B cell (primary cell): ENCODE data around the gene TUBB2A.

ENCODE experiments used
- EZH2 ChIP-seq: IDR thresholded peaks from 2 replicates; pipeline ENCODE4 v1.6.1; 2012; ENCODE audit warnings: borderline replicate concordance, low read depth, mild to moderate bottlenecking, moderate library complexity, low read length; ENCODE audit not compliant: insufficient read depth, poor library complexity, severe bottlenecking
- TF ChIP-seq, protein P1 (sequence below): fragments of 200-600 bp; IDR thresholded peaks from one replicate; pipeline ENCODE4 v1.8.0; 2022; ENCODE audit warnings: antibody characterized with exemption, mild to moderate bottlenecking

DNA sequence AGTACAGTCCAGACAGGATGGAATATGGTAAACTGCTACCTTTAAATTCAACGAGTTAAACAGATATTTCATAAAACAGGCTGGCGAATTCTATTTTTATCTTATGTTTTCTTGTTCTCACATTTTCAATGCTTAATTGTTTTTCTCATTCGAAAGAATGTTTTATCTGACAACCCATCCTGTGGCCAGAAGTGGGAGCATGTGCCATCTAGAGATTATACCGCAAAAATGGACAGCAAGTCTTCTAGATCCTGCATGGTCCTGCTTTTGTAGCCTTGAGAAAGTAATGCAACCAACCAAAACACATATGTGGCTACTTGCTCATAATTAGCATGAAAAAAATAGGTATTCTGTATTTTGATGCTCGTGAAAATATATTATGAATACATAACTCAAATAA lies 39.4 kb upstream of the TUBB2A start:
- TF ChIP-seq, protein P1, sequence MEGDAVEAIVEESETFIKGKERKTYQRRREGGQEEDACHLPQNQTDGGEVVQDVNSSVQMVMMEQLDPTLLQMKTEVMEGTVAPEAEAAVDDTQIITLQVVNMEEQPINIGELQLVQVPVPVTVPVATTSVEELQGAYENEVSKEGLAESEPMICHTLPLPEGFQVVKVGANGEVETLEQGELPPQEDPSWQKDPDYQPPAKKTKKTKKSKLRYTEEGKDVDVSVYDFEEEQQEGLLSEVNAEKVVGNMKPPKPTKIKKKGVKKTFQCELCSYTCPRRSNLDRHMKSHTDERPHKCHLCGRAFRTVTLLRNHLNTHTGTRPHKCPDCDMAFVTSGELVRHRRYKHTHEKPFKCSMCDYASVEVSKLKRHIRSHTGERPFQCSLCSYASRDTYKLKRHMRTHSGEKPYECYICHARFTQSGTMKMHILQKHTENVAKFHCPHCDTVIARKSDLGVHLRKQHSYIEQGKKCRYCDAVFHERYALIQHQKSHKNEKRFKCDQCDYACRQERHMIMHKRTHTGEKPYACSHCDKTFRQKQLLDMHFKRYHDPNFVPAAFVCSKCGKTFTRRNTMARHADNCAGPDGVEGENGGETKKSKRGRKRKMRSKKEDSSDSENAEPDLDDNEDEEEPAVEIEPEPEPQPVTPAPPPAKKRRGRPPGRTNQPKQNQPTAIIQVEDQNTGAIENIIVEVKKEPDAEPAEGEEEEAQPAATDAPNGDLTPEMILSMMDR = no peak
- no peak for TF ChIP-seq EZH2
